ENCODE results near the gene PACRG.

DNA sequence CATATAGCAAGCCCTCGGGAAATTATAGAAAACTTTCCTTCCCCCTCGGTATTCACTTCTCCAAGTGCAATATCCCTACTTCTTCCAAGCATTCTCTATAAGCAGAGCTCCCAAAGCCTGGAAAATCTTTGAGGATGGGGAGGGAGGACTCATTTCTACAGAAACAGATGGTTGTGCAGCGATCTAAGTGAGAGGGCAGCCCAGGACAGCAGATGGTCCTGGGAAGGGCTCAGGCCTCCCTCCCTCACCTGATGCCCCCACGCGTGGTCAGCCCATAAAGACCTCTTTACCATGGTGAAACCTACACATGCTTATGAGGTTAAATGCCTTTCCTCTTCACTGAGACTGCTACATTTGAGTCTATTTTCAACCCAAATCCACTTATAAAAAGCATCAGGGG is 367.1 kb downstream of the PACRG start:
- TF ChIP-seq POLR2A (IDR thresholded peaks at IDR 0.05; ENCODE audit: low read length) (no peak), GATA1 (IDR thresholded peaks at IDR 0.05; ENCODE audit: low read depth, low read length) (no peak)
